Endometrium (tissue), 2 donors: ENCODE data around the gene MARCHF3.
"Not testable (repeated sequence)": the region's sequence is repeated elsewhere in the genome, so short reads cannot be mapped to it uniquely, and the experiment has no call there.

ENCODE experiments used
- FAIRE-seq: peaks from 2 replicates; lab custom pipeline; 2012; peaks lifted over from hg19 to GRCh38; lab: Jason Lieb, UNC
- donor health status: control.
- donor health status: control.

MARCHF3 gene

DNA sequence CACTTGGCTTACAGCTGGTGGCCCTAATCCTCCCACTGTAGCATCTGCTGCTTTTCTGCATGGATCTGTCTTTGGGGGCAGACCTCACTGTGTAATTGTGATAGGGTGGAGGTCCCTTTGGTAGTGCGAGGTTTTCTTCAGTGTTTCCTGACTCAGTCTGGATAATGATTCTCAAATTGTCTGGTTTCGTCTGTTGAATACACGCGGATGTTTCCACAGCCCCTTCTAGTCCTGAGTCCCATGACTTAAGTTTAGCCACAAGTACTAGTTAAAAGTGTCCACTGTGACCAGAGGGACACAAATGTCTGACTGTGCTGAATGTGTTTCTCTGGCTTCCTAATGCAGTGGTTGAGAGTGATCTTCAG, 182.9 kb downstream of the MARCHF3 start:
- no peak for FAIRE-seq

GRCh38 chr5:126846744-126847455, 183.5 kb downstream of the MARCHF3 start:
- no peak for FAIRE-seq

- no peak for FAIRE-seq
Observed at GRCh38 chr5:126846344-126846743, 184.0 kb downstream of the MARCHF3 start.

GRCh38 chr5:126845470-126846070, 184.8 kb downstream of the MARCHF3 start:
- FAIRE-seq, result not testable (repeated sequence)

GRCh38 chr5:126843375-126843774, 187.0 kb downstream of the MARCHF3 start:
- not testable (repeated sequence) for FAIRE-seq

DNA sequence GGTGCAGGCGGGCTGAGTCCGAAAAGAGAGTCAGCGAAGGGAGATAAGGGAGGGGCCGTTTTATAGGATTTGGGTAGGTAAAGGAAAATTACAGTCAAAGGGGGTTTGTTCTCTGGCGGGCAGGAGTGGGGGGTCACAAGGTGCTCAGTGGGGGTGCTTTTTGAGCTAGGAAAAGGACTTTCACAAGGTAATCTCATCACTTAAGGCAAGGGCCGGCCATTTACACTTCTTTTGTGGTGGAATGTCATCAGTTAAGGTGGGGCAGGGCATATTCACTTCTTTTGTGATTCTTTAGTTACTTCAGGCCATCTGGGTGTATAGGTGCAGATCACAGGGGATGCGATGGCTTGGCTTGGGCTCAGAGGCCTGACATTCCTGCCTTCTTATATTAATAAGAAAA, 191.0 kb downstream of the MARCHF3 start:
- not testable (repeated sequence) for FAIRE-seq

DNA sequence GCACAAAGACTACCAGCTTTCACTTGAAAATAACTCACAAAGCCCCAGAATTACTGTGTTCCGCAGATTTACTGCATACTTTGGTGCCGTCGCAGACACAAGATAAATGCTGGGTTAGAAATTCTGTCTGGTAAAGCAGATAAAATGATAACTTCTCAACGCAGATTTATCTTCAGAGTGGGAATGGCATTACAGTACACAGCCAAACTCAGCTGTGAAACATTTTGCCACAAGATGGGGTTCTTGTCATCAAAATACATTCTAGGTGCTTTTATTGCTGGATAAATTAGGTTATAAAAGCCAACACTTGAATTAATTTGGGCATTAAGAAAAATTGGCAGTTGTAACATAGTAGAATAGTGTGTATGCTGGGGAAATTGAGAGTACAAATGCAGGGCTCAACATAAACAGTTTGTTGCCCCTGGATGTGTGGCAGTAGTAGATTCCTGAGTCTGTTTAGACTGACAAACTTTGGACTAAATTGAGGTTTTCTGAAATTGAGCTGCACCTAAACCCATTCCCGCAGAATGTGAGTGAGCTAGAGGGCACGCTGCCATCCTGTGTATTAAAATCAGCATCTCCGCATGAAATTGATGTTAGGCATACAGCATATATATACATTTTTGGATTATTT, 192.3 kb downstream of the MARCHF3 start:
- no peak for FAIRE-seq

DNA sequence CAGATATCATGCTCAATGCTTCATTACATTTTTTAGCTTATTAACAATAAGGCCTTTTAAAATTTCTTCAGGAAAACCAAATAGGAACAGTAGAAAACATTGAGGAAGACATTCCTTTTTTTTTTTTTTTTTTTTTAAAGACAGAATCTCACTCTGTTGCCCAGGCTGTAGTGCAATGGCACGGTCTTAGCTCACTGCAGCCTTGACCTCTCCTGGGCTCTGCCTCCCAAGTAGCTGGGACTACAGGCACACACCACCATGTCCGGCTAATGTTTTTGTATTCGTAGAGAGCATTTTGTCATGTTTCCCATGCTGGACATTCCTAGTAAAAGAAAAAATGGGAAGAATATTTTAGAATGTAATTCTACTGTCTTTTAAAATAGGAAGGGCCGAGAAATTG, 193.1 kb downstream of the MARCHF3 start:
- FAIRE-seq, result no peak

GRCh38 chr5:126836778-126837177, 193.6 kb downstream of the MARCHF3 start:
- no peak for FAIRE-seq

DNA sequence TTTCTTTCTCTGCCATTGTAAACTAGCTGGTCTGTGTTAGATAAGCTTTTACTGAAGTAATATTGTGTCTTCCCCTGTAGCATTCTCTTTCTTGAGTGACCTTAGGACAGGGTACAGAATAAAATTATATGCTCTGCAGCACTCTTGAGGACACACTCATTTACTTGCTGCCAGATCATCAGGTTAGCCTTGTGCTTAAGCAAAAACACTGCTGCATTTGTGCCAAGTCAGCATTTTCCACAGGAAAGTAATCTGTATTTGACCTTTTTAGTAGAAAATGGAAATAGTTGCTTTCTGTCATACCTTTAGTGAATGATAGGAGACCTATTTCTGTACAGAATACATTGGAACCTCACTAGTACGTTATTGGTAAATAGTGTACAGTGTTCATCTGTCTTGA, 199.2 kb downstream of the MARCHF3 start:
- FAIRE-seq, result no peak

DNA sequence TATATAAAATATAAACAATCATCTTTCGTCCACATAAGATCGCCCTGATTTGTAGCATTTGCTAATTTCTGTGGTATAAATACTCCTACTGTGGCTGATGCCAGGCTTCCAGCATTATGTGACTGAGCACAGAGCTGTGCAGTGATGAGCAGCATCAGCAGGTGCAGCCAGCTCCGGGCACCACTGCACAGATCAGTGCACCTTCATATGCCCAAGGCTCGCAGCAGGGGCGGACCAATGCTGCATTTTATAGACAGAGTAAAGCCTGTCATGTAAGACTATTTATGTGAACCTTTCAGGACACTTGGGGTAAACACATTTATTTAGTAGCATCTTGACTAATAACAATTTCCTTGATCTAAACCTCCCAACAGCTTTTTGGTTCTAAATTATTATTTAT, 200.3 kb downstream of the MARCHF3 start:
- FAIRE-seq, result no peak

DNA sequence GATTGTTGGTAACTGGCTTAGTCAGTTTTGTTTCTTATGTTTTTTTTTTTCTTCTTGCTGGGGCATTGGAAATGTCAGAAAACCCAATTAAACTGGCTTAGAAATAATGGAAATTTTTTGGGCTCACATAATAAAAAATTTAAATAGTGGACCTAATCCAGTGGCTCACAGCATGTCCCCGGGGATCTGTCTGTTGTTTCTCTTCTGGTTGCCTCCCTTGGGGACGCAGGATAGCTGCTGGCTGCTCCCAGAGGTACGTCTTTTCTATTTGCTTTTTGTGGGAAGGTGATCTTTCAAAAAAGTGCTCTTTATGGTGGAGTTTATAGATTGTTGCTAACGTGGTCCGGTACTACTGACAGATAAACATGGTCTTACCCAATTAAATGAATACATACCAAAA, 201.3 kb downstream of the MARCHF3 start:
- FAIRE-seq, result no peak

- FAIRE-seq, result no peak
Observed at GRCh38 chr5:126826619-126827215, 203.6 kb downstream of the MARCHF3 start.

DNA sequence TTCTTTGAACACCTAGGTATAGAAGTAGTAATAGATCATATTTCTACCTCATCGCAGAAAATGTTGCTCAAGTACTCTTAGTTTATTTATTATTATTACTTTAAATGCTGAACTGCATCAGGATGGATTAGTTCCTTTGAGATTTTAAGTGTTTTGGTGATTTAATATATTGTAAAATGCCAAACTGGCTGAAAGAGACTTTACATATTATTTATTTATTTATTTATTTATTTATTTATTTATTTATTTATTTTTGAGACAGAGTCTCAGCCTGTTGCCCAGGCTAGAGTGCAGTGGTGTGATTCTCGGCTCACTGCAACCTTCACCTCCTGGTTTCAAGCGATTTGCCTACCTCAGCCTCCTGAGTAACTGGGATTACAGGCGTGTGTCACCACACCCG, 211.1 kb downstream of the MARCHF3 start:
- FAIRE-seq, result no peak

- FAIRE-seq, result no peak
Observed at GRCh38 chr5:126818736-126819135, 211.6 kb downstream of the MARCHF3 start.
